OCI-LY3 (cell line): ENCODE measurements around the gene CDIP1.

ENCODE experiments used
- H2AFZ ChIP-seq: fragments of 200-600, 300-600 bp; shearing (Covaris generic); 2 replicates; pipeline ENCODE4 v1.6.0; 2014; ENCODE audit warnings: antibody characterized with exemption, low read depth, low read length
- H3K27ac ChIP-seq: fragments of 200-600, 300-600 bp; sonication (generic); 2 replicates; pipeline ENCODE4 v1.5.1; 2014; ENCODE audit warnings: mild to moderate bottlenecking, low read length, moderate library complexity, mixed read lengths
- H3K27me3 ChIP-seq: fragments of 200-600, 300-600 bp; sonication (generic); 2 replicates; pipeline ENCODE4 v1.6.1; 2014; ENCODE audit warnings: low read depth, low read length, mixed read lengths
- H3K36me3 ChIP-seq: fragments of 200-600, 300-600 bp; sonication (generic); replicated peaks from 2 replicates; pipeline ENCODE3; 2014; ENCODE audit warnings: low read depth, low read length, mixed read lengths
- H3K4me1 ChIP-seq: fragments of 300-600, 200-600 bp; sonication (generic); 2 replicates; pipeline ENCODE4 v1.6.1; 2014; ENCODE audit warnings: low read length, mixed read lengths
- H3K4me2 ChIP-seq: fragments of 200-600, 300-600 bp; sonication (generic); 2 replicates; pipeline ENCODE4 v1.6.1; 2014; ENCODE audit warnings: low read length, mixed read lengths
- H3K4me3 ChIP-seq: fragments of 300-600, 200-600 bp; sonication (generic); 2 replicates; pipeline ENCODE4 v1.5.1; 2014; ENCODE audit warnings: antibody characterized with exemption, mild to moderate bottlenecking, low read length, moderate library complexity
- H3K79me2 ChIP-seq: fragments of 300-600, 200-600 bp; shearing (Covaris generic); 2 replicates; pipeline ENCODE4 v1.6.1; 2014; ENCODE audit warnings: mild to moderate bottlenecking, low read length, mixed read lengths
- H3K9ac ChIP-seq: fragments of 300-600, 200-600 bp; shearing (Covaris generic); 2 replicates; pipeline ENCODE4 v1.6.0; 2014; ENCODE audit warnings: mild to moderate bottlenecking, low read length, moderate library complexity
- H3K9me3 ChIP-seq: fragments of 200-600, 300-600 bp; shearing (Covaris generic); 2 replicates; pipeline ENCODE4 v1.6.1; 2014; ENCODE audit warnings: low read length, mixed read lengths; ENCODE audit not compliant: insufficient read depth
- H4K20me1 ChIP-seq: fragments of 200-600, 300-600 bp; sonication (generic); 2 replicates; pipeline ENCODE4 v1.6.1; 2016; ENCODE audit warnings: low read length, mixed read lengths; ENCODE audit not compliant: insufficient read depth
- CTCF ChIP-seq: fragments of 200-600, 300-600 bp; sonication (generic); IDR thresholded peaks from 2 replicates; pipeline ENCODE4 v1.5.1; 2014; ENCODE audit warnings: antibody characterized with exemption, low read length, low read depth
- EZH2phosphoT487 ChIP-seq: fragments of 200-600 bp; shearing (Covaris generic); IDR thresholded peaks from 2 replicates; pipeline ENCODE4 v1.6.1; 2018; ENCODE audit warnings: antibody characterized with exemption, mixed run types, low read depth

Gene CDIP1

GRCh38 chr16:4532238-4532637 is 6.3 kb downstream of the CDIP1 start:
- Histone ChIP-seq H3K36me3 (no peaks in the 10 kb centered on the region), H4K20me1 (no peaks in the 10 kb centered on the region), H3K27ac (no peak overlapping the region), H3K27me3 (no peaks in the 10 kb centered on the region), H3K9ac (no peak overlapping the region), H3K4me3 (no peak overlapping the region), H3K79me2 (no peaks in the 10 kb centered on the region), H3K4me2 (no peak overlapping the region), H3K4me1 (peaks cover 19% of the 10 kb centered on the region), H3K9me3 (no peaks in the 10 kb centered on the region), H2AFZ (no peak overlapping the region)
- TF ChIP-seq CTCF (no peak), EZH2phosphoT487 (no peak)

GRCh38 chr16:4531811-4532210 is 6.8 kb downstream of the CDIP1 start:
- Histone ChIP-seq H3K27ac (no peak overlapping the region), H3K27me3 (no peaks in the 10 kb centered on the region), H3K79me2 (no peaks in the 10 kb centered on the region), H3K4me1 (peaks cover 22% of the 10 kb centered on the region), H2AFZ (no peak overlapping the region), H3K36me3 (no peaks in the 10 kb centered on the region), H4K20me1 (no peaks in the 10 kb centered on the region), H3K9me3 (no peaks in the 10 kb centered on the region), H3K9ac (no peak overlapping the region), H3K4me2 (no peak overlapping the region), H3K4me3 (no peak overlapping the region)
- TF ChIP-seq CTCF (no peak), EZH2phosphoT487 (no peak)

GRCh38 chr16:4529085-4530060 is 9.2 kb downstream of the CDIP1 start:
- Histone ChIP-seq H3K36me3 (no peaks in the 10 kb centered on the region), H3K9ac (peak overlapping the region; percentile 8; the same call in 1 of the 2 replicates), H3K4me3 (peak overlapping the region; percentile 45), H3K4me1 (peaks cover 24% of the 10 kb centered on the region), H3K27me3 (no peaks in the 10 kb centered on the region), H3K27ac (peak overlapping the region; percentile 15; the same call in 1 of the 2 replicates), H2AFZ (peak overlapping the region; percentile 54), H3K4me2 (peak overlapping the region; percentile 59), H3K9me3 (no peaks in the 10 kb centered on the region), H3K79me2 (no peaks in the 10 kb centered on the region), H4K20me1 (no peaks in the 10 kb centered on the region)
- TF ChIP-seq EZH2phosphoT487 (no peak), CTCF (no peak)

- TF ChIP-seq EZH2phosphoT487 (no peak), CTCF (no peak)
- Histone ChIP-seq H3K4me1 (peaks cover 24% of the 10 kb centered on the region), H3K79me2 (no peaks in the 10 kb centered on the region), H3K27me3 (no peaks in the 10 kb centered on the region), H3K27ac (no peak overlapping the region), H3K36me3 (no peaks in the 10 kb centered on the region), H3K4me2 (no peak overlapping the region), H3K4me3 (no peak overlapping the region), H3K9ac (no peak overlapping the region), H2AFZ (no peak overlapping the region), H3K9me3 (no peaks in the 10 kb centered on the region), H4K20me1 (no peaks in the 10 kb centered on the region)
Observed at GRCh38 chr16:4525634-4526277, 12.8 kb downstream of the CDIP1 start.
